BJ (cell line): Measurements from ENCODE around the gene EMD. TPM values are rescaled to one million over a fixed set of nuclear protein-coding genes. Genes with fewer than 3 reads are reported as not detected.

Source experiments
- CTCF ChIA-PET: fragments of 350-600 bp; formaldehyde crosslinking; extraction: SDS; loops from one replicate; lab custom pipeline; 2021; ENCODE audit warnings: antibody characterized with exemption, inconsistent platforms; lab: Yijun Ruan, JAX
- POLR2A ChIA-PET: fragments of 300-600 bp; sonication (Branson Sonifier 250); formaldehyde crosslinking; extraction: SDS; loops from one replicate; lab custom pipeline; 2021; ENCODE audit warnings: antibody characterized with exemption; lab: Charles Lee
- DNase-seq: peaks from one replicate; pipeline ENCODE4 v3.0.0-alpha.2; 2011; ENCODE audit warnings: low read depth
- H3K27me3 ChIP-seq: 2 replicates; pipeline ENCODE4 v1.6.0; 2011; ENCODE audit warnings: low read length; ENCODE audit not compliant: control insufficient read depth, insufficient read depth
- H3K36me3 ChIP-seq: 2 replicates; pipeline ENCODE4 v1.5.1; 2011; ENCODE audit warnings: low read length; ENCODE audit not compliant: control insufficient read depth, insufficient read depth
- H3K4me3 ChIP-seq: 2 replicates; pipeline ENCODE4 v1.5.1; 2011; ENCODE audit warnings: low read depth, mild to moderate bottlenecking, control low read depth, low read length
- CTCF ChIP-seq: IDR thresholded peaks from 2 replicates; pipeline ENCODE4 v1.5.1; 2011; ENCODE audit warnings: low read depth, mild to moderate bottlenecking, control low read depth, inconsistent platforms, low read length, moderate library complexity; ENCODE audit not compliant: insufficient read depth
- polyA plus RNA-seq: library from polyadenylated mRNA; depleted of rRNA; stranded (reverse); fragments of >200 nt; gene quantifications from 2 replicates; pipeline ENCODE4 v1.2.3, GENCODE V29; 2011

Gene EMD
- polyA plus RNA-seq, 1 experiment, result 71.0 TPM

GRCh38 chrX:154426916-154427770 lies 48.0 kb downstream of the EMD start:
- no peak for TF ChIP-seq CTCF

DNA sequence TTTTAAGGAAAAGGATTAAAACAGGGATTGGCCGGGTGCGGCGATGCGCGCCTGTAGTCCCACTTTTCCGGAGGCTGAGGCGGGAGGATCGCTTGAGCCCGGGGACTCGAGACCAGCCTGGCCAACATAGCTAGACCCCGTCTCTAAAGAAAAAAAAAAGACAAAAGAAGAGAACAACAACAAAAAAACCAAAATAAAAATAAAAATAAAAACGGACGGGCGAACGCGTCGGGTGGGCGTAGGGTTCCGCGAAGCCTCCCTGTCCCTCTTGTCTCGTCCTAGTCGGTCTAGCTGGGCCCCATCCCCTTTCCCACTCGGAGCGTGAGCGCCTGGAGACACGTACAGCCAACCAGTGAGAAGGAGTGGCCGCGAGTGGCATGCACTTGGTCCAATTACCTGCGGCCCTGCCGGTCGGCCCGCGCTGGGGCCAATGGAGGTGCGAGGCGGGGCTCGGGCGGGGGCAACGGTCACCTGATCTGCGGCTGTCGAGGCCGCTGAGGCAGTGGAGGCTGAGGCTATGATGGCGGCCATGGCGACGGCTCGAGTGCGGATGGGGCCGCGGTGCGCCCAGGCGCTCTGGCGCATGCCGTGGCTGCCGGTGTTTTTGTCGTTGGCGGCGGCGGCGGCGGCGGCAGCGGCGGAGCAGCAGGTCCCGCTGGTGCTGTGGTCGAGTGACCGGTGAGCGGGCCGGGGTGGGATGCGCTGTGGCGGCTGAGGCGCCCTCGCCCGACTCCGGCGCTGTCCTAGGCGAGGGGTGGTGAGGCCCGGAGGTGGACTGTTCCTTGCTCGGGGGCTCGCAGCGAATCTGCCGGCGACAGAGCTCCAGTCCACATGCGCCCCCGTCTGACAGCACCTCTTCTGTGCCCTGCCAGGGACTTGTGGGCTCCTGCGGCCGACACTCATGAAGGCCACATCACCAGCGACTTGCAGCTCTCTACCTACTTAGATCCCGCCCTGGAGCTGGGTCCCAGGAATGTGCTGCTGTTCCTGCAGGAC lies 49.4 kb downstream of the EMD start, which contains the start of gene ATP6AP1:
Gene ATP6AP1 (plus strand): TSS at position 502 of the 996 bp plus-strand sequence. CDS start 16 bp downstream, at position 518.
- no peak for TF ChIP-seq CTCF
- CTCF ChIA-PET, result interaction anchor here (0.6 to 0.8 kb wide), 2 partner anchors 17 to 30 kb away, joined by 3 to 6 read pairs; partner anchors contain the start of genes RPL10 and TAFAZZIN
- peak; percentile 61 for DNase-seq
- POLR2A ChIA-PET, result no interaction called here
- peak within 1 kb of the TSS; percentile 66 for H3K4me3 ChIP-seq
- H3K36me3 ChIP-seq, result peaks cover 3% of the 10 kb centered on the region; the same call in 1 of the 2 replicates
- no peaks in the 10 kb centered on the region for H3K27me3 ChIP-seq

More at GRCh38 chrX:154426916-154427770, 48.0 kb downstream of the EMD start:
- Histone ChIP-seq H3K36me3 (peaks cover under 1% of the 10 kb centered on the region; the same call in 1 of the 2 replicates), H3K27me3 (no peaks in the 10 kb centered on the region), H3K4me3 (no peak overlapping the region)
- ChIA-PET POLR2A (no interaction called here), CTCF (interaction anchor here (1.1 kb wide), 1 partner anchor 15 kb away, joined by 3 read pairs; no protein-coding TSS in a partner anchor)
- no peak for DNase-seq

GRCh38 chrX:154429711-154430110 lies 50.6 kb downstream of the EMD start:
- no peak for TF ChIP-seq CTCF
- no peaks in the 10 kb centered on the region for H3K27me3 ChIP-seq
- ChIA-PET POLR2A (no interaction called here), CTCF (interaction anchor here (0.9 kb wide), 1 partner anchor 29 kb away, joined by 5 read pairs; no protein-coding TSS in a partner anchor)
- peaks cover 9% of the 10 kb centered on the region for H3K36me3 ChIP-seq
- H3K4me3 ChIP-seq, result no peak overlapping the region
- DNase-seq, result no peak

- DNase-seq, result no peak
- TF ChIP-seq CTCF, result no peak
- ChIA-PET CTCF (no interaction called here), POLR2A (no interaction called here)
- Histone ChIP-seq H3K27me3 (no peaks in the 10 kb centered on the region), H3K4me3 (no peak overlapping the region), H3K36me3 (peaks cover 13% of the 10 kb centered on the region)
Observed at GRCh38 chrX:154430479-154430878, 51.4 kb downstream of the EMD start.
